SU-DHL-6 (cell line): ENCODE results near the gene RGS18.

Experiments used
- H2AFZ ChIP-seq: fragments of 200-600 bp; sonication (generic); 2 replicates; pipeline ENCODE4 v1.6.1; 2014; ENCODE audit warnings: low read depth, mild to moderate bottlenecking, moderate library complexity, mixed read lengths, antibody characterized with exemption, low read length; ENCODE audit not compliant: severe bottlenecking
- H3F3A ChIP-seq: fragments of 200-600 bp; shearing (Covaris generic); 2 replicates; pipeline ENCODE4 v1.6.0; 2016; ENCODE audit warnings: antibody characterized with exemption, mild to moderate bottlenecking; ENCODE audit not compliant: insufficient read depth
- H3K27ac ChIP-seq: fragments of 200-600 bp; sonication (generic); 2 replicates; pipeline ENCODE4 v1.5.1; 2016; ENCODE audit warnings: low read depth, mild to moderate bottlenecking, low read length, moderate library complexity, mixed read lengths
- H3K27me3 ChIP-seq: fragments of 200-600 bp; sonication (generic), shearing (Covaris generic); 2 replicates; pipeline ENCODE4 v1.6.0; 2014; ENCODE audit warnings: mild to moderate bottlenecking, low read length
- H3K36me3 ChIP-seq: fragments of 200-600 bp; sonication (generic); 2 replicates; pipeline ENCODE4 v1.6.1; 2014; ENCODE audit warnings: mild to moderate bottlenecking, low read length, mixed read lengths
- H3K4me2 ChIP-seq: fragments of 300-600, 200-600 bp; shearing (Covaris generic), sonication (generic); 2 replicates; pipeline ENCODE4 v1.6.0; 2014; ENCODE audit warnings: low read length, low read depth, mild to moderate bottlenecking; ENCODE audit not compliant: poor library complexity, severe bottlenecking
- H3K4me3 ChIP-seq: fragments of 200-600 bp; sonication (generic); 2 replicates; pipeline ENCODE4 v1.5.1; 2014; ENCODE audit warnings: antibody characterized with exemption, low read length, mild to moderate bottlenecking, mixed read lengths; ENCODE audit not compliant: insufficient read depth, poor library complexity, severe bottlenecking
- H3K79me2 ChIP-seq: fragments of 200-600 bp; sonication (generic); 2 replicates; pipeline ENCODE4 v1.6.1; 2014; ENCODE audit warnings: mild to moderate bottlenecking, low read length, moderate library complexity; ENCODE audit not compliant: insufficient read depth
- H3K9ac ChIP-seq: fragments of 200-600 bp; sonication (generic); 2 replicates; pipeline ENCODE4 v1.7.0; 2014; ENCODE audit warnings: mild to moderate bottlenecking, low read length
- H3K9me2 ChIP-seq: fragments of 200-600 bp; sonication (generic); replicated peaks from 2 replicates; pipeline ENCODE4 v1.6.1; 2014; ENCODE audit warnings: low read length; ENCODE audit not compliant: insufficient read depth
- H3K9me3 ChIP-seq: fragments of 200-600 bp; sonication (generic); 2 replicates; pipeline ENCODE4 v1.6.1; 2014; ENCODE audit warnings: low read length, mixed read lengths; ENCODE audit not compliant: insufficient read depth
- H4K20me1 ChIP-seq: fragments of 200-600 bp; sonication (generic); 2 replicates; pipeline ENCODE4 v1.6.1; 2014; ENCODE audit warnings: low read depth, mild to moderate bottlenecking, antibody characterized with exemption, low read length, moderate library complexity, mixed read lengths
- CTCF ChIP-seq: fragments of 200-600 bp; sonication (generic); IDR thresholded peaks from one replicate; pipeline ENCODE4 v1.5.1; 2017; ENCODE audit warnings: antibody characterized with exemption, mild to moderate bottlenecking, low read length, moderate library complexity; ENCODE audit not compliant: insufficient read depth, poor library complexity, severe bottlenecking
- EZH2phosphoT487 ChIP-seq: fragments of 200-600 bp; sonication (generic), shearing (Covaris generic); conservative IDR thresholded peaks from 2 replicates; pipeline ENCODE4 v1.6.1; 2018; ENCODE audit warnings: mild to moderate bottlenecking, antibody characterized with exemption, low read length, moderate library complexity, mixed read lengths

RGS18 gene

DNA sequence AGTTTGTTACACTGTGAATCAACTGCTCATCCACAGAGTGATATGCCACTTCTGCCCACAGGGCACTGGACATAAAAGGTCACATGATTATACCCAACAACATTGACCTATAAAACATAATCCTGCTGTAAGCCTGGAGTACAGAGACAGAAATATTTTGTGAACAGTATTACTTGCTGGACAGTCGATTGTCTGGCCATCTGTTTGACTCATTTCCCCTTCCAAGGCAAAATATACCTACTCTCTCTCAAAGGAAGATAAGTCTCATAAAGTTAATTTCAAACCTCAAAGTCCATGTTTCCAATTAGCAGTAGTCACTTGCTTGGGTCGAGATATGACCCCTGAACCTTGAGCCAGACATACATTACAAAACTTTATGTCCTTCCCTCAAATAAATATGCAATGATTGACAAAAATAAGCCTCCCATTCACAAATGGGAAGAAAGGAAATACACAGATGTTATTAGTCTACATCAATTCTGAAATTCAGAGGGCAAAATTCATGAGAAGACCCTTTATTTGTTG lies 39.3 kb upstream of the RGS18 start:
- H2AFZ ChIP-seq, result no peak overlapping the region
- H3K36me3 ChIP-seq, result no peaks in the 10 kb centered on the region; the same call in 1 of the 2 replicates
- H3K9me2 ChIP-seq, result no peaks in the 10 kb centered on the region

DNA sequence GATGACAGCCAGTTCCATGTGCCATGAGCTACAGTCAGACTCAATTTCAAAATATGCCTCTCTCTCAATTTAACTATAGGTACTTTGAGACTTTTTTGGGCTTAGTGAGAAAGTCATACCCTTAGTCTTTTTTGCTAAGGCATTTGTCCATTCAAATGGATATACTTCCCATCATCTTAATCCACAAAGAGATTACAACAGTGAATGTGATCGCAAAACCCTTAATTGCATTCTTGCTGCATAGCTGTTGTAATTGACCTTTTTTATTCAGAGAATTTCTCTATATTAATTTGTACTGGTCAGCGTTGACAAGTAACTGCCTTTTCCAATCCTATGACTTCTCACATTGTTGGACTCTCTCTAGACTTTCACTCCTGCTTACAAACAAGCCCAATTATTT lies 38.6 kb upstream of the RGS18 start:
- Histone ChIP-seq H3K4me2 (no peak overlapping the region), H3K9me2 (no peaks in the 10 kb centered on the region), H3K36me3 (no peaks in the 10 kb centered on the region; the same call in 1 of the 2 replicates), H3K27ac (no peak overlapping the region), H3K79me2 (no peaks in the 10 kb centered on the region), H3K4me3 (no peak overlapping the region), H3K27me3 (no peaks in the 10 kb centered on the region), H3K9ac (no peak overlapping the region), H3K9me3 (no peaks in the 10 kb centered on the region), H4K20me1 (no peaks in the 10 kb centered on the region), H3F3A (no peaks in the 10 kb centered on the region), H2AFZ (no peak overlapping the region)
- TF ChIP-seq CTCF (no peak), EZH2phosphoT487 (no peak)

More for the DNA sequence above, 39.3 kb upstream of the RGS18 start:
- Histone ChIP-seq H3F3A (no peaks in the 10 kb centered on the region), H3K9ac (no peak overlapping the region), H4K20me1 (no peaks in the 10 kb centered on the region), H3K4me2 (no peak overlapping the region), H3K4me3 (no peak overlapping the region), H3K9me3 (no peaks in the 10 kb centered on the region), H3K27me3 (no peaks in the 10 kb centered on the region), H3K27ac (no peak overlapping the region), H3K79me2 (no peaks in the 10 kb centered on the region)
- TF ChIP-seq CTCF (no peak), EZH2phosphoT487 (no peak)

- H3K4me3 ChIP-seq, result no peak overlapping the region
- no peak overlapping the region for H3K4me2 ChIP-seq
- no peak for TF ChIP-seq EZH2phosphoT487
- no peak for TF ChIP-seq CTCF
- H3K9me2 ChIP-seq, result no peaks in the 10 kb centered on the region
- H3K36me3 ChIP-seq, result no peaks in the 10 kb centered on the region
- H2AFZ ChIP-seq, result no peak overlapping the region
- H3K27ac ChIP-seq, result no peak overlapping the region
- H3F3A ChIP-seq, result no peaks in the 10 kb centered on the region
- no peaks in the 10 kb centered on the region for H3K27me3 ChIP-seq
- H3K9ac ChIP-seq, result no peak overlapping the region
- H3K79me2 ChIP-seq, result no peaks in the 10 kb centered on the region
- H4K20me1 ChIP-seq, result no peaks in the 10 kb centered on the region
- H3K9me3 ChIP-seq, result no peaks in the 10 kb centered on the region
These were observed 35.6 kb upstream of the RGS18 start for GRCh38 chr1:192122668-192123067.
